Keratinocyte (primary cell): ENCODE measurements around the gene ELF2.

Source experiments
- CTCF ChIP-seq, 3 experiments: IDR thresholded peaks in 1 of 3; conservative IDR thresholded peaks in 1 of 3; optimal IDR thresholded peaks in 1 of 3; 2 replicates in 2 of 3; 3 replicates in 1 of 3; pipeline versions ENCODE3 to v1.5.1; 2011; ENCODE audit warnings: low read length in 3 of 3, mild to moderate bottlenecking in 3 of 3, moderate library complexity in 2 of 3, control low read depth in 1 of 3, inconsistent platforms in 1 of 3; ENCODE audit not compliant: insufficient read depth in 2 of 3; ENCODE audit errors: extremely low read depth in 1 of 3
- EZH2 ChIP-seq: IDR thresholded peaks from one replicate; pipeline ENCODE4 v1.6.1; 2012; ENCODE audit warnings: inconsistent platforms, mild to moderate bottlenecking, low read length, moderate library complexity

GRCh38 chr4:139144161-139144859 lies 32.7 kb downstream of the ELF2 start:
- TF ChIP-seq CTCF (optimal IDR thresholded peaks at IDR 0.05 in 1 of 3, IDR thresholded peaks at IDR 0.05 in 1 of 3, conservative IDR thresholded peaks at IDR 0.05 in 1 of 3; ENCODE audit: extremely low read depth in 1 of 3, insufficient read depth in 2 of 3, low read length in 3 of 3) (no peak), EZH2 (no peak)
